ENCODE results near the gene MARCO.

- TF ChIP-seq CTCF (IDR thresholded peaks at IDR 0.05) (no peak), POLR2A (IDR thresholded peaks at IDR 0.05) (no peak)
These were observed 87.3 kb downstream of the MARCO start for GRCh38 chr2:119029297-119029696.
